GM12878 (cell line): Measurements from ENCODE around the gene CRNKL1. TPM values are rescaled to one million over a fixed set of nuclear protein-coding genes. Genes with fewer than 3 reads are reported as not detected.

Experiments
- ATF3 ChIP-seq: IDR thresholded peaks from 2 replicates; pipeline ENCODE4 v1.6.1; 2011; ENCODE audit warnings: low read depth, mild to moderate bottlenecking, low read length, moderate library complexity, borderline replicate concordance; ENCODE audit errors: extremely low read depth
- BACH1 ChIP-seq: fragments of 450-650 bp; IDR thresholded peaks from 2 replicates; pipeline ENCODE4 v1.6.1; 2017; ENCODE audit warnings: mild to moderate bottlenecking, borderline replicate concordance
- CBX3 ChIP-seq: fragments of 200-600 bp; sonication (generic); IDR thresholded peaks from 2 replicates; pipeline ENCODE4 v1.6.1; 2016; ENCODE audit warnings: low read depth, borderline replicate concordance
- CBX5 ChIP-seq: sonication (generic); IDR thresholded peaks from 2 replicates; pipeline ENCODE4 v1.6.1; 2016; ENCODE audit warnings: low read depth, moderate library complexity, mild to moderate bottlenecking, inconsistent platforms
- CEBPZ ChIP-seq: fragments of 150-350 bp; IDR thresholded peaks from 2 replicates; pipeline ENCODE4 v1.6.1; 2016; ENCODE audit warnings: low read depth, low read length
- CHD2 ChIP-seq: IDR thresholded peaks from 2 replicates; pipeline ENCODE4 v1.6.1; 2011; ENCODE audit warnings: low read depth, low read length, improper control_type of control experiment, borderline replicate concordance
- NBN ChIP-seq: fragments of 450-650 bp; IDR thresholded peaks from 2 replicates; pipeline ENCODE4 v1.6.1; 2016
- NR2C2 ChIP-seq: IDR thresholded peaks from 2 replicates; pipeline ENCODE4 v1.6.1; 2011; ENCODE audit warnings: borderline replicate concordance, low read depth; ENCODE audit not compliant: control insufficient read depth, insufficient read length
- NR2F1 ChIP-seq: fragments of 450-650 bp; conservative IDR thresholded peaks from 2 replicates; pipeline ENCODE4 v1.6.1; 2017; ENCODE audit warnings: mild to moderate bottlenecking
- PML ChIP-seq: IDR thresholded peaks from 2 replicates; pipeline ENCODE4 v1.6.1; 2012; ENCODE audit warnings: low read length, inconsistent platforms
- POLR2AphosphoS5 ChIP-seq: IDR thresholded peaks from 2 replicates; pipeline ENCODE4 v1.6.1; 2011; ENCODE audit warnings: mild to moderate bottlenecking, low read length, inconsistent platforms
- SIN3A ChIP-seq: IDR thresholded peaks from 2 replicates; pipeline ENCODE4 v1.6.1; 2012; ENCODE audit warnings: low read depth, low read length, improper control_type of control experiment
- SP1 ChIP-seq: IDR thresholded peaks from one replicate; pipeline ENCODE4 v1.6.1; 2011; ENCODE audit warnings: low read depth, low read length
- SUZ12 ChIP-seq: fragments of 200-600 bp; sonication (generic); IDR thresholded peaks from one replicate; pipeline ENCODE4 v1.6.1; 2018; ENCODE audit warnings: antibody characterized with exemption, mild to moderate bottlenecking; ENCODE audit not compliant: unreplicated experiment
- USF2 ChIP-seq: IDR thresholded peaks from 2 replicates; pipeline ENCODE4 v1.6.1; 2011; ENCODE audit warnings: low read depth, low read length, improper control_type of control experiment, borderline replicate concordance
- ZBTB33 ChIP-seq: fragments of 450-650 bp; IDR thresholded peaks from 2 replicates; pipeline ENCODE4 v1.6.1; 2017; ENCODE audit warnings: mild to moderate bottlenecking
- ZNF217 ChIP-seq: fragments of 450-650 bp; IDR thresholded peaks from 2 replicates; pipeline ENCODE4 v1.6.1; 2017; ENCODE audit warnings: antibody characterized with exemption, mild to moderate bottlenecking
- ZNF384 ChIP-seq: IDR thresholded peaks from 2 replicates; pipeline ENCODE4 v1.6.1; 2012; ENCODE audit warnings: low read depth, mild to moderate bottlenecking, low read length, improper control_type of control experiment, borderline replicate concordance
- ZNF592 ChIP-seq: fragments of 450-650 bp; IDR thresholded peaks from 2 replicates; pipeline ENCODE4 v1.6.1; 2017; ENCODE audit warnings: mild to moderate bottlenecking, moderate library complexity
- polyA plus RNA-seq, 11 experiments: library from polyadenylated mRNA; depleted of rRNA in 4 of 11; unstranded in 6 of 11; stranded (reverse) in 5 of 11; fragments of >200 nt; fragmentation: Nextera tagmentation in 4 of 11; fragmentation: Illumina TruSeq in 1 of 11; extraction: Ambion mirVana in 4 of 11; extraction: Trizol in 1 of 11; gene quantifications; 1 replicate in 1 of 11; 2 replicates in 10 of 11; pipeline versions ENCODE4 v1.2.1 to v1.2.3, GENCODE V29; 2011 to 2016; ENCODE audit warnings: inconsistent platforms in 2 of 11, missing spikeins in 2 of 11, low read depth in 1 of 11
- total RNA-seq, 4 experiments: library from RNA; depleted of rRNA in 3 of 4; stranded (reverse); fragments of >200 nt in 3 of 4; fragmentation: Illumina TruSeq in 1 of 4; extraction: Trizol in 1 of 4; gene quantifications; 2 replicates each; pipeline versions ENCODE4 v1.2.1 to v1.2.3, GENCODE V29; 2013 to 2021

Gene CRNKL1
- total and polyA plus RNA-seq, 10 of the 15 experiments (the other 5 are each of a cell fraction or from before 2014, with no cell fraction given): 9.5 to 28.4 (median 17.5) TPM

- no peak for TF ChIP-seq PML
- TF ChIP-seq ZNF592: no peak
- TF ChIP-seq ZBTB33: no peak
- TF ChIP-seq USF2: no peak
- peak; percentile 71; the same call in 1 of the 2 replicates for TF ChIP-seq CHD2
- TF ChIP-seq NBN: peak; percentile 81
- TF ChIP-seq SP1: peak; percentile 16
- TF ChIP-seq BACH1: no peak
- TF ChIP-seq SIN3A: peak; percentile 98
- no peak for TF ChIP-seq SUZ12
- no peak for TF ChIP-seq ZNF384
- TF ChIP-seq ZNF217: no peak
- TF ChIP-seq POLR2AphosphoS5: peak; percentile 88
- no peak for TF ChIP-seq CBX5
- TF ChIP-seq CEBPZ: no peak
- peak; percentile 91 for TF ChIP-seq NR2C2
- TF ChIP-seq NR2F1: peak; percentile 97
- TF ChIP-seq ATF3: no peak
- no peak for TF ChIP-seq CBX3
Observed at GRCh38 chr20:20052074-20052970, at the start of gene CRNKL1, which contains the start of gene CFAP61 (continued).
